ENCODE results near the gene SLC22A17. TPM values are rescaled to one million over a fixed set of nuclear protein-coding genes. Genes with fewer than 3 reads are reported as not detected.

The SLC22A17 gene
- total and polyA plus RNA-seq, 11 donors = 7.2 to 14.9 (median 9.8) TPM

- DNase-seq (no peak), ATAC-seq (no peak)
- intact Hi-C loops (cut with DNase I) = loop anchor here in 2 of 10 donors (10.0 kb wide), 2 partner anchors 60 to 120 kb away; no protein-coding TSS in a partner anchor
- Histone ChIP-seq H3K4me1 (peaks cover 0 to 9% (median 0%) of the 10 kb centered on the region in 12 donors), H3K27ac (no peak overlapping the region), H3K4me3 (no peak overlapping the region), H3K27me3 (no peaks in the 10 kb centered on the region), H3K36me3 (peaks cover 0 to 93% (median 61%) of the 10 kb centered on the region in 9 donors), H3K9me3 (no peaks in the 10 kb centered on the region)
- 73 to 86% (median 80%) methylated on average over 2 of the region's 2 CpGs for WGBS, 4 donors
- no peak for TF ChIP-seq POLR2A (IDR thresholded peaks at IDR 0.05)
- TF ChIP-seq, protein P1, sequence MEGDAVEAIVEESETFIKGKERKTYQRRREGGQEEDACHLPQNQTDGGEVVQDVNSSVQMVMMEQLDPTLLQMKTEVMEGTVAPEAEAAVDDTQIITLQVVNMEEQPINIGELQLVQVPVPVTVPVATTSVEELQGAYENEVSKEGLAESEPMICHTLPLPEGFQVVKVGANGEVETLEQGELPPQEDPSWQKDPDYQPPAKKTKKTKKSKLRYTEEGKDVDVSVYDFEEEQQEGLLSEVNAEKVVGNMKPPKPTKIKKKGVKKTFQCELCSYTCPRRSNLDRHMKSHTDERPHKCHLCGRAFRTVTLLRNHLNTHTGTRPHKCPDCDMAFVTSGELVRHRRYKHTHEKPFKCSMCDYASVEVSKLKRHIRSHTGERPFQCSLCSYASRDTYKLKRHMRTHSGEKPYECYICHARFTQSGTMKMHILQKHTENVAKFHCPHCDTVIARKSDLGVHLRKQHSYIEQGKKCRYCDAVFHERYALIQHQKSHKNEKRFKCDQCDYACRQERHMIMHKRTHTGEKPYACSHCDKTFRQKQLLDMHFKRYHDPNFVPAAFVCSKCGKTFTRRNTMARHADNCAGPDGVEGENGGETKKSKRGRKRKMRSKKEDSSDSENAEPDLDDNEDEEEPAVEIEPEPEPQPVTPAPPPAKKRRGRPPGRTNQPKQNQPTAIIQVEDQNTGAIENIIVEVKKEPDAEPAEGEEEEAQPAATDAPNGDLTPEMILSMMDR (IDR thresholded peaks at IDR 0.05) = no peak
These were observed 32.6 kb upstream of the SLC22A17 start for GRCh38 chr14:23385244-23385641.

- Histone ChIP-seq H3K27ac (no peak overlapping the region), H3K27me3 (no peaks in the 10 kb centered on the region), H3K4me3 (no peak overlapping the region), H3K4me1 (peaks cover 0 to 13% (median 0%) of the 10 kb centered on the region in 12 donors), H3K9me3 (no peaks in the 10 kb centered on the region), H3K36me3 (peaks cover 0 to 90% (median 58%) of the 10 kb centered on the region in 9 donors)
- ATAC-seq = no peak
- TF ChIP-seq, protein P1 (IDR thresholded peaks at IDR 0.05) = no peak
- no peak for DNase-seq
- 76 to 85% (median 82%) methylated on average over 29 of the region's 29 CpGs for WGBS, 4 donors
- intact Hi-C loops (cut with DNase I) = loop anchor here in 7 of 10 donors (5.0 to 10.0 kb wide), 6 partner anchors 57 to 120 kb away; no protein-coding TSS in a partner anchor
These were observed 31.8 kb upstream of the SLC22A17 start for GRCh38 chr14:23384364-23385080.

DNA sequence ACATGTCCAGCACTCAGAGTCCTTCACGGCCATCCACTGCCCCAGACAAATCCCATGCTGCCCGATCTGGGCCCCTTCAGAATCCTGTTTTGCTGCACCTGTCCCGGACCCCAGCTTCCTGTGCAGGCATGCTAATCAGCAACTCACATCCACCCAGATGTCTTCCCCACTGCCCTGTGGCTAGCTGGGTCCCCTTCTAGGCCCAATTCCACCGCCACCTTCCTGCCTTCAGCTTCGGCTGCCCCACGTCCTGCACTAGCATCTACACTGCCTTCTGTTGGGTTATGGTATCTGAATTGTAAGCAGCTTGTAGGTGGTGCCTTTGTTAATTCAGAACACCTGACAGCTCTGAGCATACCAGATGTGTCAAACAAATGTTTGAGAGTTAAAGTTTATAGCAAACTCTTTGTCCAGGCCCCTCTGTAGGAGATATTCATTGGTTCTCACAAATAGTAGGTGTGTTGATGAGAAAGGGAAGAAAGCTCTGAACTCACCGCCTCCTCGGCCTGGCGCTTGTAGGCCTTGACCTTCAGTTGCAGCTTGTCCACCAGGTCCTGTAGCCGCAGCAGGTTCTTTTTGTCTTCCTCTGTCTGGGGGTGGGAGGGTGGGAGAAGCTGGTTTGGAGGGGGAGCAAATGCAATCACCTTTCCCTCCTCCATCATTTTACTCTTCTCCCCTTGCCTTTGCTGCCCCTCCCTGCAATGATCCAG is 30.2 kb upstream of the SLC22A17 start:
- DNase-seq (no peak), ATAC-seq (no peak)
- Histone ChIP-seq H3K9me3 (no peaks in the 10 kb centered on the region), H3K36me3 (peaks cover 0 to 73% (median 47%) of the 10 kb centered on the region in 9 donors), H3K27me3 (no peaks in the 10 kb centered on the region), H3K4me1 (peaks cover 0 to 13% (median 0%) of the 10 kb centered on the region in 12 donors), H3K27ac (no peak overlapping the region), H3K4me3 (no peak overlapping the region)
- intact Hi-C loops (cut with DNase I) = loop anchor here in 7 of 10 donors (5.0 to 10.0 kb wide), 6 partner anchors 56 to 118 kb away; no protein-coding TSS in a partner anchor
- TF ChIP-seq, protein P1 (IDR thresholded peaks at IDR 0.05) = no peak
- no peak for TF ChIP-seq POLR2A (IDR thresholded peaks at IDR 0.05)
- WGBS, 4 donors = 69 to 73% (median 70%) methylated on average over 10 of the region's 10 CpGs

- ATAC-seq (no peak), DNase-seq (no peak)
- 63 to 90% (median 83%) methylated on average over 2 to 6 of the region's 6 CpGs for WGBS, 4 donors
- H3K27ac ChIP-seq = no peak overlapping the region
- peaks cover 0 to 69% (median 47%) of the 10 kb centered on the region in 9 donors for H3K36me3 ChIP-seq
- intact Hi-C loops (cut with DNase I) = loop anchor here in 7 of 10 donors (5.0 to 10.0 kb wide), 6 partner anchors 55 to 117 kb away; no protein-coding TSS in a partner anchor
- H3K4me1 ChIP-seq = peaks cover 0 to 13% (median 0%) of the 10 kb centered on the region in 12 donors
- H3K9me3 ChIP-seq = no peaks in the 10 kb centered on the region
- H3K4me3 ChIP-seq = no peak overlapping the region
- H3K27me3 ChIP-seq = no peaks in the 10 kb centered on the region
- TF ChIP-seq, protein P1 (IDR thresholded peaks at IDR 0.05) = no peak
- no peak for TF ChIP-seq POLR2A (IDR thresholded peaks at IDR 0.05)
These were observed 29.6 kb upstream of the SLC22A17 start for GRCh38 chr14:23382276-23382675.

Data from heart left ventricle (tissue), 16 donors.